Brain microvascular endothelial cell (primary cell): ENCODE measurements around the gene ORC3.
A peak's percentile ranks its signal among the peaks of the same experiment; 100 is the strongest.

Source experiments
- DNase-seq: peaks from one replicate; pipeline ENCODE4 v3.0.0-alpha.2; 2020
- H3K27ac ChIP-seq: fragments of 250-450 bp; sonication (Bioruptor Pico); 2 replicates; pipeline ENCODE4 v1.5.1; 2020; ENCODE audit warnings: mild to moderate bottlenecking, moderate library complexity
- H3K27me3 ChIP-seq: fragments of 250-450 bp; sonication (Bioruptor Pico); replicated peaks from 2 replicates; pipeline ENCODE4 v1.5.1; 2020; ENCODE audit warnings: mild to moderate bottlenecking
- H3K36me3 ChIP-seq: fragments of 250-450 bp; sonication (Bioruptor Pico); replicated peaks from 2 replicates; pipeline ENCODE4 v1.5.1; 2020; ENCODE audit warnings: mild to moderate bottlenecking
- H3K4me3 ChIP-seq: 2 replicates; pipeline ENCODE4 v1.5.1; 2011; ENCODE audit warnings: low read depth, mild to moderate bottlenecking, control low read depth, low read length, moderate library complexity
- in situ Hi-C: cut with HindIII; loops from 2 replicates; pipeline ENCODE4 v1.10.0; 2017; ENCODE audit warnings: low sequenced_read_pairs, low pct_ligation_motif_present
- TF ChIP-seq, protein P1 (sequence below): IDR thresholded peaks from 2 replicates; pipeline ENCODE4 v1.5.1; 2011; ENCODE audit warnings: low read depth, mild to moderate bottlenecking, moderate library complexity, low read length, control low read depth, inconsistent platforms; ENCODE audit errors: missing control alignments

Gene ORC3

DNA sequence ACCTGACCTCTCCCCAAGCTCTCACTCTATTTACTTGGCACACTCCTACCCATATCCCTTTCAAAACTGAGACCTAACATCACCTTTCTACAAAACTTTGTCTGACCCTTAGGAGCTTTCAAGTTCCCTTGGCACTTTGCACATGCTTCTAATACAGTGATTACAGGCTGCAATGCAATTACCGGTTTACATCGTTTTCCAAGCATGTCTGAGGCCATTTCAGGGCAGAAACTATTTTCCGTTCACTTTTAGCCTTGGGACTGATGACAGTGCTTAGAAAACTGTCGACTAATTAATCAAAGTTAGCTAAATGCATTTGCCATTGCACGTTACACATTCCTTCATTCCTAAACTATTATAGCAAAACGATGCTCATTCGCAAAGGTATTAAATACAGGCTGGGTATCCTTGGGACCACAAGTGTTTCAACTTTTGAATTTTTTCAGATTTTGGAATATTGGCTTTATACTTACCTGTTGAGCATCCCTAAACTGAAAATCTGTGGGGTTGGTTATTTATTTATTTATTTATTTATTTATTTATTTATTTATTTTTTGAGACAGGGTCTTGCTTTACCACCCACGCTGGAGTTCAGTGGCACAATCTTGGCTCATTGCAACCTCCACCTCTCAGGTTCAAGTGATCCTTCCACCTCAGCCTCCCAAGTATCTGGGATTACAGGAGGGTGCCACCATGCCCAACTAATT lies 3.4 kb upstream of the ORC3 start:
- Histone ChIP-seq H3K27ac (no peak overlapping the region), H3K27me3 (no peaks in the 10 kb centered on the region), H3K4me3 (no peak overlapping the region), H3K36me3 (peaks cover 8% of the 10 kb centered on the region)
- in situ Hi-C loops = no loop called here
- no peak for DNase-seq
- TF ChIP-seq, protein P1, sequence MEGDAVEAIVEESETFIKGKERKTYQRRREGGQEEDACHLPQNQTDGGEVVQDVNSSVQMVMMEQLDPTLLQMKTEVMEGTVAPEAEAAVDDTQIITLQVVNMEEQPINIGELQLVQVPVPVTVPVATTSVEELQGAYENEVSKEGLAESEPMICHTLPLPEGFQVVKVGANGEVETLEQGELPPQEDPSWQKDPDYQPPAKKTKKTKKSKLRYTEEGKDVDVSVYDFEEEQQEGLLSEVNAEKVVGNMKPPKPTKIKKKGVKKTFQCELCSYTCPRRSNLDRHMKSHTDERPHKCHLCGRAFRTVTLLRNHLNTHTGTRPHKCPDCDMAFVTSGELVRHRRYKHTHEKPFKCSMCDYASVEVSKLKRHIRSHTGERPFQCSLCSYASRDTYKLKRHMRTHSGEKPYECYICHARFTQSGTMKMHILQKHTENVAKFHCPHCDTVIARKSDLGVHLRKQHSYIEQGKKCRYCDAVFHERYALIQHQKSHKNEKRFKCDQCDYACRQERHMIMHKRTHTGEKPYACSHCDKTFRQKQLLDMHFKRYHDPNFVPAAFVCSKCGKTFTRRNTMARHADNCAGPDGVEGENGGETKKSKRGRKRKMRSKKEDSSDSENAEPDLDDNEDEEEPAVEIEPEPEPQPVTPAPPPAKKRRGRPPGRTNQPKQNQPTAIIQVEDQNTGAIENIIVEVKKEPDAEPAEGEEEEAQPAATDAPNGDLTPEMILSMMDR = no peak

- in situ Hi-C loops = no loop called here
These were observed 1.1 kb upstream of the ORC3 start for GRCh38 chr6:87588756-87589407.

DNA sequence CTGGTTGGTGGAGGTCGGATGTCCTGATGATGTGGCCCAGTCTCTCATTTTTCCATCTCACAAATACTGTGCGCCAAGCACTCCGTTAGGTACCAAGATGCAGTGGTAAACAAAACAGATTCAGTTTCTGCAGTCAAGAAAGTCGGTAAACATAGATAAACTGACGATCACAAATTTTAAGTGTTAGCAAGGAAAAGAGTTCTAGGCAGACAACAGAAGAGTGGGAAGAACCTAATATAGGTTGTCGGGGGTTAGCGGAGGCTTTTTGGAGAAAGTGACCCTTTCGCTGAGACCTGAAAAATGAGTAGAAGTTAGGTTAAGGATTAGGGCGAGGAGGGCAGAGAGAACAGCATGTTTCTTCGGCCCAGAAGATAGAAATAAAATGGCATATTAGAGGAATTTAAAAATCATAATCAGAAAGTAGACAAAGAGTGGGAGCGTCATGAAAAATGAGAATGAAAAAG lies 514 bp downstream of the ORC3 start:
- peaks cover 2% of the 10 kb centered on the region for H3K36me3 ChIP-seq
- H3K4me3 ChIP-seq = peak overlapping the region; percentile 97
- in situ Hi-C loops = no loop called here
- peak overlapping the region; percentile 60 for H3K27ac ChIP-seq
- no peaks in the 10 kb centered on the region for H3K27me3 ChIP-seq
- DNase-seq = no peak
- TF ChIP-seq, protein P1 = no peak

More at GRCh38 chr6:87588756-87589407, 1.1 kb upstream of the ORC3 start:
- H3K36me3 ChIP-seq = no peaks in the 10 kb centered on the region
- no peak for DNase-seq
- H3K4me3 ChIP-seq = peak overlapping the region; percentile 97
- no peaks in the 10 kb centered on the region for H3K27me3 ChIP-seq
- TF ChIP-seq, protein P1 = no peak
- peak overlapping the region; percentile 74 for H3K27ac ChIP-seq

DNA sequence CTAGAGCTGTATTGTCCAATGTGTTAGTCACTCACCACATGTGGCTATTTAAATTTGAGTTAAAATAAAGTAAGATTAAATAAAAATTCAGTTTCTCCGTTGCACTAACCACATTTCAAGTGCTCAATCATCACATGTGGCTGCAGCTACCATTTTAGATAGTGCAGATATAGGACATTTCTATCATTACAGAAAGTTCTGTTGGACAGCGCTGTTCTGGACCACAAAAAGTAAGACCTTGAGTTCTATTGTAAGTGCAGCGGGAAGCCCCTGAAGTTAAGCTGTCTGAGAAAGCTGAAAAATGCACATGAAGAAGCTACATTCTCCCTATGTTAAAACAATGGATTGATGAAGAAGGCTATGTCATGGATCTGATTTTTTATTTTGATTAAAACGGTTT lies 1.1 kb downstream of the ORC3 start:
- Histone ChIP-seq H3K4me3 (peak overlapping the region; percentile 97), H3K27me3 (no peaks in the 10 kb centered on the region), H3K27ac (no peak overlapping the region), H3K36me3 (peaks cover 2% of the 10 kb centered on the region)
- in situ Hi-C loops = no loop called here
- DNase-seq = no peak
- TF ChIP-seq, protein P1 = no peak

DNA sequence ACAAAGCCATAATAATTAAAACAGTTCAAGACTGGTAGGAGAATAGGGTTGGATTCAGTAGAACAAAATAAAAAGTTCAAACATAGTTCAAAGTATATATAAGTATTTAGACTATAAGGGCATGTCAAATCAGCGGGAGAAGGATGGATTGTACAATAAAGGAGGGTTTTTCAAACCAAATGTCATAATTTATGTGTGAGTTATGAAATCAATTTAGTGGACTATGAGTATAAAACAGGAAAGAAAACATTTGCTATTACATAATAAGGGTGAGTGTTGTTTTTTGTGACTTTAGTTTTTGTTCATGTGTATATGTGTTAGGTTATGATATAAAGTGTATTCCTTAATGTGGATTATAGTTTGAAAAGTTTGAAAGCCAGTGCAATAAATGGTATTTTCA lies 10.6 kb downstream of the ORC3 start:
- Histone ChIP-seq H3K36me3 (peaks cover 5% of the 10 kb centered on the region), H3K4me3 (no peak overlapping the region), H3K27ac (no peak overlapping the region), H3K27me3 (no peaks in the 10 kb centered on the region)
- TF ChIP-seq, protein P1 = no peak
- in situ Hi-C loops = no loop called here
- DNase-seq = no peak
